Calu3 (cell line): ENCODE measurements around the gene ERCC1. TPM values are rescaled to one million over a fixed set of nuclear protein-coding genes. Genes with fewer than 3 reads are reported as not detected.

Experiments
- BruUV-seq: library from RNA; stranded (reverse); fragments of 400-500 nt; replicated peaks from 2 replicates; lab custom pipeline; 2021; lab: Mats Ljungman, UMichigan
- CTCF ChIA-PET: fragments of 300-600 bp; sonication (Branson Sonifier 250); formaldehyde crosslinking; loops from one replicate; lab custom pipeline; 2022; ENCODE audit warnings: antibody characterized with exemption; lab: Charles Lee
- DNase-seq: peaks from one replicate; pipeline ENCODE4 v3.0.0; 2022
- H3K27ac Mint-ChIP-seq: one replicate; pipeline ENCODE4 v1.8.0; 2022; ENCODE audit warnings: mixed read lengths; ENCODE audit not compliant: unreplicated experiment
- H3K27me3 Mint-ChIP-seq: one replicate; pipeline ENCODE4 v1.8.0; 2022; ENCODE audit warnings: mixed read lengths; ENCODE audit not compliant: unreplicated experiment
- H3K36me3 Mint-ChIP-seq: one replicate; pipeline ENCODE4 v1.8.0; 2022; ENCODE audit warnings: mild to moderate bottlenecking, moderate library complexity, mixed read lengths; ENCODE audit not compliant: insufficient read depth, unreplicated experiment
- H3K4me1 Mint-ChIP-seq: one replicate; pipeline ENCODE4 v1.8.0; 2022; ENCODE audit warnings: mild to moderate bottlenecking, low read depth, mixed read lengths; ENCODE audit not compliant: unreplicated experiment
- H3K4me3 Mint-ChIP-seq: one replicate; pipeline ENCODE4 v1.8.0; 2022; ENCODE audit warnings: mild to moderate bottlenecking, low read depth, moderate library complexity, mixed read lengths; ENCODE audit not compliant: unreplicated experiment
- H3K9me3 Mint-ChIP-seq: one replicate; pipeline ENCODE4 v1.8.0; 2022; ENCODE audit warnings: low read depth, mixed read lengths; ENCODE audit not compliant: unreplicated experiment
- CTCF ChIP-seq: fragments of 200-600 bp; IDR thresholded peaks from one replicate; pipeline ENCODE4 v1.8.0; 2022; ENCODE audit warnings: antibody characterized with exemption; ENCODE audit not compliant: unreplicated experiment
- intact Hi-C: fragments of 100-400 bp; cut with micrococcal nuclease; formaldehyde crosslinking; loops from one replicate; pipeline ENCODE4 v1.10.0; 2022; ENCODE audit not compliant: unreplicated experiment
- total RNA-seq: library from RNA; stranded (reverse); gene quantifications from 2 replicates; pipeline ENCODE4 v1.2.3, GENCODE V29; 2022

ERCC1 gene
- total RNA-seq, 1 experiment from 2014 or later = 55.7 TPM

- TF ChIP-seq CTCF = no peak
- Mint-ChIP-seq H3K36me3 (peaks cover 57% of the 10 kb centered on the region), H3K4me3 (peak overlapping the region; percentile 40), H3K9me3 (no peaks in the 10 kb centered on the region), H3K4me1 (peaks cover 59% of the 10 kb centered on the region), H3K27me3 (no peaks in the 10 kb centered on the region), H3K27ac (peak overlapping the region; percentile 16)
- no TSS peak for BruUV-seq
- CTCF ChIA-PET = interaction anchor here (1.0 to 2.4 kb wide), 4 partner anchors 9 to 36 kb away, joined by 4 to 10 read pairs (median 6); partner anchors contain the start of gene FOSB
- DNase-seq = peak; percentile 57
- intact Hi-C loops = no loop called here
Observed at GRCh38 chr19:45448887-45449299, 25.2 kb upstream of the ERCC1 start.

GRCh38 chr19:45448425-45448756 is 24.7 kb upstream of the ERCC1 start:
- Mint-ChIP-seq H3K4me3 (peak overlapping the region; percentile 40), H3K4me1 (peaks cover 59% of the 10 kb centered on the region), H3K9me3 (no peaks in the 10 kb centered on the region), H3K36me3 (peaks cover 59% of the 10 kb centered on the region), H3K27me3 (no peaks in the 10 kb centered on the region), H3K27ac (peak overlapping the region; percentile 16)
- intact Hi-C loops = no loop called here
- no peak for TF ChIP-seq CTCF
- DNase-seq = no peak
- no TSS peak for BruUV-seq
- CTCF ChIA-PET = interaction anchor here (1.0 to 2.4 kb wide), 4 partner anchors 9 to 37 kb away, joined by 4 to 10 read pairs (median 6); partner anchors contain the start of gene FOSB

GRCh38 chr19:45446944-45447343 is 23.2 kb upstream of the ERCC1 start:
- CTCF ChIA-PET = interaction anchor here (0.6 to 1.0 kb wide), 4 partner anchors 9 to 62 kb away, joined by 3 to 6 read pairs (median 4); no protein-coding TSS in a partner anchor
- no peak for TF ChIP-seq CTCF
- no TSS peak for BruUV-seq
- intact Hi-C loops = no loop called here
- no peaks in the 10 kb centered on the region for H3K27me3 Mint-ChIP-seq
- H3K4me3 Mint-ChIP-seq = no peak overlapping the region
- peaks cover 68% of the 10 kb centered on the region for H3K36me3 Mint-ChIP-seq
- H3K9me3 Mint-ChIP-seq = no peaks in the 10 kb centered on the region
- no peak for DNase-seq
- H3K4me1 Mint-ChIP-seq = peaks cover 68% of the 10 kb centered on the region
- H3K27ac Mint-ChIP-seq = no peak overlapping the region

GRCh38 chr19:45446295-45446694 is 22.6 kb upstream of the ERCC1 start:
- H3K4me1 Mint-ChIP-seq = peaks cover 63% of the 10 kb centered on the region
- no peaks in the 10 kb centered on the region for H3K27me3 Mint-ChIP-seq
- intact Hi-C loops = no loop called here
- TF ChIP-seq CTCF = peak; percentile 69
- peaks cover 61% of the 10 kb centered on the region for H3K36me3 Mint-ChIP-seq
- DNase-seq = peak; percentile 47
- no peaks in the 10 kb centered on the region for H3K9me3 Mint-ChIP-seq
- no peak overlapping the region for H3K4me3 Mint-ChIP-seq
- no TSS peak for BruUV-seq
- CTCF ChIA-PET = interaction anchor here (1.2 to 1.5 kb wide), 2 partner anchors 33 to 112 kb away, joined by 3 to 6 read pairs; no protein-coding TSS in a partner anchor
- peak overlapping the region; percentile 27 for H3K27ac Mint-ChIP-seq
